HG02678 (cell line): ENCODE results near the gene PLPPR4.

Experiments used
- ATAC-seq: cut with Tn5 transposase; IDR thresholded peaks from one replicate; pipeline ENCODE4 v1.9.1; 2021; ENCODE audit warnings: mild to moderate bottlenecking, moderate library complexity; ENCODE audit not compliant: unreplicated experiment

PLPPR4 gene

DNA sequence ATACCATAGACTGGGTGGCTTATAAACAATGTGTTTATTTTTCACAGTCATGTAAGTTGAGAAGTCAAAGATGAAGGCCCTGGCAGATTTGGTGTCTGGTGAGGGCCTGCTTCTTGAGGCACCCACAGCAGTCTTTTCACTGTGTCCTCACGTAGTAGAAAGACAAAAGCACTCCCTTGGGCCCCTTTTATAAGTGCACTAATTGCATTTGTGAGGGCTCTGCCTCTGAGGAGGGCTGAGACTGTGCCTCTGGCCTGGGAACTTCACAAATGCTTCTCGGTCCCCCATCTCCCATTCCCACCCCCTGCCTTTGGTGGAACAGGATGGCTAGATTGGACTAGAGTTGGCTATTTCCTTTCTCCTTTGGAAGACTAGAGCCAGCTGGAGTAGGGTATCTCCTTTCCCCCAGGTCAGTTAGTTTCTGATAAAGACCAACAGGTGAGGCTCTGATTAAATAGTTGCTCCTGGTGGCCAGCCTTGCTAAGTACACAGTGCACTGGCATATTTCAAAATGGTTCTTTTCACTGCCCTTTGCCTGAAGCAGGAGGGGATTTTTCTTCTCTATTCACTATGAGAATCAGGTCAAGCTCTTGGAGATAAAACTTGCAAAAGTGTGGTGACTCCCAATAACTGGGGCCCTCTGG, 82.9 kb downstream of the PLPPR4 start:
- no peak for ATAC-seq

DNA sequence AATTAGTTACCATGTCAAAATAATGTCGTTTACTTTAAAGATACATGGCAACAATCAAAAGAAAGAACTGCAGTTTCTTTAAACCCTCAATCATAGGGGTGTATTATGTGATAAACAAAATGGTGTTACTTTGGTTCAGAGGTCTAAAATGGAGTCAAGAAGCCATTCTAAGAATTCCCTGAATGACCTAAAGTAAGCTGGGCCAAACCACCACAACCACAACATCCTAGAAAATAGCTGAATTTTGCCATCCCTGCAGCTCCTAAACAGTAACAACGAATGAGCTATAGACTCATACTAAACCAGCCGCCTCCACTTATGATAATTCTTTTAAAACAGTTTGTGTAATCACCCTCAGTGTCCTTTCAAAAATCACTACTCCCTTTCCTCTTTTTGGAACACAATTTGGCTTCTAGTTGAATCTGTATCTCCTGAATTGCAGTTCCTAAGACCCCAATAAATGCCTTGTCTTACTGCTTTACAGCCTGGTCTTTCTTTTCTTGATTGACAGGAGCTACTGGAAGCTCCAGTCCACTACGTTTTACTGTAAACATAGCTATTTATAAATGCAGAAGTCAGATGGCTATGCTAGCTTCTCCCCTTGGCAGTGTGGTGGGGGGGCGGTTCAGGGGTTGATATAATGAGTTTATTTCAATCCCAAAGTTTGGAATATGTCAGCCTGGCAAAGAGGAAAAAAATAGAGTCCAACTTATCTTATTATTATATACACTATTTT, 84.3 kb downstream of the PLPPR4 start:
- no peak for ATAC-seq

DNA sequence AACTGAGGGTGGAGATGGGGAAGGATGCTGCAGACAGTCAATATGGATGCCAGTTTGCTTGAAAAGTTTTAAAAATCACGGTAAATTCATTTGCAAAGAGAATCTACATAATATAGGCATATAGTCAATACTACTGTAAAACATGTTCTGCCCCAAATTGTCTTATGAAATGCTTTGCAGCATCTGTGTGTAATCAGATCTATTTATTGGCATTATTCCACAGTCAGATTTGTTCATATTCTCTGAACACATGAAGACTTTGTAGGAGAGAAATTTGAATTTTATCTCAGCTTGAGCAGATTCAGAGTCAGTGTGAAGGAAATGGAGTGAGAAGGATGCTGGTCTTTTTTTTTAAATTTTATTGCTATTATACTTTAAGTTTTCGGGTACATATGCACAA, 88.5 kb downstream of the PLPPR4 start:
- ATAC-seq, result no peak

DNA sequence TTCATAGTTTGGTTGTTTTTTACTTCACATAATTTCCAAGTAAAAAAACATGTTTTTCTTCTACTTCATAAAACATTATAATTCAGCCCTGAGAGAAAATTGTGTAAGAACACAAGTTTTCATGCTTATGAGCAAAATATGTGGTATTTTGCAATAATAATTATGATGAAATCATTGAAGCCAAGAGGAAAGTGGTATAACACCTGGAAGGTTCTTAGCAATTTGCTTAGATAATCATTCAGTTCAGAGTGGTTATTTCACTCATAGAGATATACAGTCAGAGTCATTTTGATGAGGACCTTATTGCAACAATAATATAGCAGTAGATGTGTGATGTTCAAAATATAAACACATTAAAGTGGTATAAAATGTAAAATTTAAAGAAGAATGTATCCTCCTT, 94.5 kb downstream of the PLPPR4 start:
- no peak for ATAC-seq
